Psoas muscle (tissue), 8 donors: ENCODE measurements around the gene SEC11A. TPM values are rescaled to one million over a fixed set of nuclear protein-coding genes. Genes with fewer than 3 reads are reported as not detected.
"Not testable (repeated sequence)": the region's sequence is repeated elsewhere in the genome, so short reads cannot be mapped to it uniquely, and the experiment has no call there.

Experiments used
- ATAC-seq, 4 donors: fragments of 200-7000 bp; cut with Tn5 transposase; one replicate each; pipeline ENCODE4 v1.9.1; 2020; ENCODE audit warnings: moderate library complexity in 3 of 4, mild to moderate bottlenecking in 2 of 4
- DNase-seq, 2 donors: peaks; one replicate each; pipeline ENCODE4 v3.0.0-alpha.2; 2020
- H3K27ac ChIP-seq: fragments of 200-600 bp; one replicate; pipeline ENCODE4 v1.8.0; 2022
- H3K27me3 ChIP-seq, 3 donors: fragments of 200-600 bp in 1 of 3; one replicate each; pipeline versions ENCODE4 v1.6.1 to v1.8.0; 2013 to 2022; ENCODE audit warnings: low read length in 2 of 3, mild to moderate bottlenecking in 2 of 3, moderate library complexity in 1 of 3; ENCODE audit not compliant: insufficient read depth in 3 of 3
- H3K36me3 ChIP-seq, 2 donors: fragments of 200-600 bp in 1 of 2; one replicate each; pipeline versions ENCODE4 v1.6.1 to v1.8.0; 2013 to 2022; ENCODE audit warnings: low read depth in 1 of 2, mild to moderate bottlenecking in 1 of 2, moderate library complexity in 1 of 2; ENCODE audit not compliant: insufficient read depth in 1 of 2
- H3K4me1 ChIP-seq: fragments of 200-600 bp; one replicate; pipeline ENCODE4 v1.8.0; 2022
- H3K4me3 ChIP-seq: fragments of 200-600 bp; one replicate; pipeline ENCODE4 v1.8.0; 2022; ENCODE audit warnings: mild to moderate bottlenecking
- H3K9me3 ChIP-seq: fragments of 200-600 bp; one replicate; pipeline ENCODE4 v1.8.0; 2022
- WGBS, 3 donors: extraction: QIAGEN DNeasy Blood & Tissue Kit; methylation state at CpG; one replicate each; pipeline versions ENCODE4 v1.1.6 to v1.1.7; 2013; 5-methylcytosine and 5-hydroxymethylcytosine counted together
- intact Hi-C, 2 donors: fragments of 100-400 bp; cut with DNase I; formaldehyde crosslinking; loops; one replicate each; pipeline versions ENCODE4 v1.11.0 to v1.14.2; 2022
- polyA plus RNA-seq, 3 donors: library from polyadenylated mRNA; stranded (reverse); fragments of 200-250 nt; gene quantifications; one replicate each; pipeline ENCODE4 v1.2.3, GENCODE V29; 2013
- total RNA-seq, 4 donors: library from RNA; stranded (reverse); fragmentation: NEBNext Ultra II Directional in 2 of 4; extraction: Animal tissue kit (Norgen Biotek cat#: 25700) in 2 of 4; gene quantifications; one replicate each; pipeline versions ENCODE4 v1.2.1 to v1.2.4, GENCODE V29; 2021 to 2023
- TF ChIP-seq, protein P1 (sequence below): fragments of 200-600 bp; IDR thresholded peaks from one replicate; pipeline ENCODE4 v1.8.0; 2022; ENCODE audit warnings: antibody characterized with exemption
- donor health status: healthy with polysubstance abuse.
- donor health status: DM: no; HTN: no; CAD: no; lungs with moderate emphysema.
- donor health status: Bipolar disorder and iron deficiency.
- donor health status: healthy.
- donor health status: DM: yes; HTN: yes; CAD: no.
- donor health status: DM: no; HTN: no; CAD: no.
- donor health status: DM: no; HTN: no; CAD: no.
- donor health status: DM: yes; HTN: yes; CAD: no.

Gene SEC11A
- total and polyA plus RNA-seq, 7 donors, result 80.7 to 237 (median 106) TPM

DNA sequence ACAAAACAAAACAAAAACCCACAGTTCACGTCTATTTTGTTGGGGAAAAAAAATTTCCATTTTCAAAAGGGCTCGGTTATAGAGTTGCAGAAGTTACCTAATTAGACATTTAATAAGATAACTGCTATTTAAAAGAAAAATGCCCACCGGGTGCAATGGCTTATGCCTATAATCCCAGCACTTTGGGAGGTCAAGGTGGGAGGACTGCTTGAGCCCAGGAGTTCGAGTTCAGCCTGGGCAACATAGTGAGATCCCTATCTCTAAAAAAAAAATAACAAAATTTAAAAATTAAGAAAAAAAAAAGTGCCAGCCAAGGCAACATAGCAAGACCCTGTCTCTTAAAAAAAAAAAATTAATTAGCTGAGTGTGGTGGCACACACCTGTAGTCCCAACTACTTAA lies 19.2 kb downstream of the SEC11A start:
- ATAC-seq, result no peak
- Histone ChIP-seq H3K4me3 (no peak overlapping the region), H3K27me3 (no peaks in the 10 kb centered on the region), H3K4me1 (peaks cover 20% of the 10 kb centered on the region), H3K27ac (no peak overlapping the region), H3K36me3 (no peaks in the 10 kb centered on the region), H3K9me3 (no peaks in the 10 kb centered on the region)
- 83 to 86% (median 85%) methylated on average over 4 of the region's 4 CpGs for WGBS, 3 donors
- DNase-seq, result no peak
- TF ChIP-seq, protein P1, sequence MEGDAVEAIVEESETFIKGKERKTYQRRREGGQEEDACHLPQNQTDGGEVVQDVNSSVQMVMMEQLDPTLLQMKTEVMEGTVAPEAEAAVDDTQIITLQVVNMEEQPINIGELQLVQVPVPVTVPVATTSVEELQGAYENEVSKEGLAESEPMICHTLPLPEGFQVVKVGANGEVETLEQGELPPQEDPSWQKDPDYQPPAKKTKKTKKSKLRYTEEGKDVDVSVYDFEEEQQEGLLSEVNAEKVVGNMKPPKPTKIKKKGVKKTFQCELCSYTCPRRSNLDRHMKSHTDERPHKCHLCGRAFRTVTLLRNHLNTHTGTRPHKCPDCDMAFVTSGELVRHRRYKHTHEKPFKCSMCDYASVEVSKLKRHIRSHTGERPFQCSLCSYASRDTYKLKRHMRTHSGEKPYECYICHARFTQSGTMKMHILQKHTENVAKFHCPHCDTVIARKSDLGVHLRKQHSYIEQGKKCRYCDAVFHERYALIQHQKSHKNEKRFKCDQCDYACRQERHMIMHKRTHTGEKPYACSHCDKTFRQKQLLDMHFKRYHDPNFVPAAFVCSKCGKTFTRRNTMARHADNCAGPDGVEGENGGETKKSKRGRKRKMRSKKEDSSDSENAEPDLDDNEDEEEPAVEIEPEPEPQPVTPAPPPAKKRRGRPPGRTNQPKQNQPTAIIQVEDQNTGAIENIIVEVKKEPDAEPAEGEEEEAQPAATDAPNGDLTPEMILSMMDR, result no peak
- intact Hi-C loops, result no loop called here

DNA sequence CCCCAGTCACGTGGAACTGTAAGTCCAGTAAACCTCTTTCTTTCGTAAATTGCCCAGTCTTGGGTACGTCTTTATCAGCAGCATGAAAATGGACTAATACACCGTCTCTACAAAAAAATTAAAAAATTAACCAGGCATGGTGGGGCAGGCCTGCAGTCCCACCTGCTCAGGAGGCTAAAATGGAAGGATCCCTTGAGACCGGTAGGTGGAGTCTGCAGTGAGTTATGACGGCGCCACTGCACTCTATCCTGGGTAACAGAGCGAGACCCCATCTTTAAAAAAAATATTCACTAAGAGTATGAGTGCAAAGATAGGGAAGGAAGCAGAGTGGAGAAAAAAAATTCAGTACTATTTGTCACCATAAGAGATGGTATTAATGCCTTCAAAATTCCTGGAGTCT lies 25.6 kb downstream of the SEC11A start:
- H3K9me3 ChIP-seq, result no peaks in the 10 kb centered on the region
- WGBS, 3 donors, result 93 to 95% (median 94%) methylated on average over 8 of the region's 8 CpGs
- no peaks in the 10 kb centered on the region for H3K27me3 ChIP-seq
- DNase-seq, result no peak
- H3K4me1 ChIP-seq, result peaks cover 4% of the 10 kb centered on the region
- TF ChIP-seq, protein P1, result no peak
- no peak overlapping the region for H3K4me3 ChIP-seq
- intact Hi-C loops, result no loop called here
- no peak for ATAC-seq
- peaks cover 0 to 60% of the 10 kb centered on the region in 2 donors for H3K36me3 ChIP-seq
- no peak overlapping the region for H3K27ac ChIP-seq

DNA sequence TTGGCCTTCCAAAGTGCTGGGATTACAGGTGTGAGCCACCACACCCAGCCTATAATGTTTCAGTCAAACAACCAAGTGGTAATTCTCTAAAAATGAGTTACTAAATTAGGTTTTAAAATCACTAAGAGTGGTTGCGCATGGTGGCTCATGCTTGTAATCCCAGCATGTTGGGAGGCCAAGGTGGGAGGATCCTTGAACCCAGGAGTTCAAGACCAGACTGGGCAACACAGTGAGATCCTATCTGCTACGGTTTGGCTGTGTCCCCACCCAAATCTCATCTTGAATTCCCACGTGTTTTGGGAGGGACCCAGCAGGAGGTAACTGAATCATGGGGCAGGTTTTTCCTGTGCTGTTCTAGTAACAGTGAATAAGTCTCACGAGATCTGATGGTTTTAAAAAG lies 26.1 kb downstream of the SEC11A start:
- 90 to 92% (median 90%) methylated on average over 4 of the region's 4 CpGs for WGBS, 3 donors

DNA sequence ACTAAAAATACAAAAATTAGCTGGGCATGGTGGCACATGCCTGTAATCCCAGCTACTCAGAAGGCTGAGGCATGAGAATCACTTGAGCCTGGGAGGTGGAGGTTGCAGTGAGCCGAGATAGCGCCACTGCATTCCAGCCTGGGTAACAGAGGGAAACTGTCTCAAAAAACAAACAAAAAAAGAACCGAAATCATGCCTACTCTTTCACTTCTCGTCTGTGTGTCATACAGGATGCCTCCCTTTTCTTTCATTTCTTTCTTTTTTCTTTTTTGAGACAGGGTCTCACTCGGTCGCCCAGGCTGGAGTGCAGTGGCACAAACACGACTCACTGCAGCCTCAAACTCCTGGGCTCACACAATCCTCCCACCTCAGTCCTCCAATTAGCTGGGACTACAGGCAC lies 29.5 kb downstream of the SEC11A start:
- 92 to 96% (median 94%) methylated on average over 7 of the region's 7 CpGs for WGBS, 3 donors
- peaks cover 4 to 91% of the 10 kb centered on the region in 2 donors for H3K36me3 ChIP-seq
- DNase-seq, H3K27me3 ChIP-seq, H3K27ac ChIP-seq, H3K4me3 ChIP-seq, H3K9me3 ChIP-seq, ATAC-seq, intact Hi-C loops, H3K4me1 ChIP-seq: not testable (repeated sequence)

More for the DNA sequence above, 26.1 kb downstream of the SEC11A start:
- intact Hi-C loops, result no loop called here
- H3K9me3 ChIP-seq, result no peaks in the 10 kb centered on the region
- DNase-seq, result no peak
- ATAC-seq, result no peak
- no peak overlapping the region for H3K4me3 ChIP-seq
- TF ChIP-seq, protein P1, result no peak
- H3K4me1 ChIP-seq, result peaks cover 4% of the 10 kb centered on the region
- H3K27ac ChIP-seq, result no peak overlapping the region
- H3K36me3 ChIP-seq, result peaks cover 0 to 65% of the 10 kb centered on the region in 2 donors
- no peaks in the 10 kb centered on the region for H3K27me3 ChIP-seq

- ATAC-seq (peak in 3 of 4 donors; percentile 66 to 80 (median 71)), DNase-seq (peak; percentile 70 to 79)
- no peaks in the 10 kb centered on the region for H3K4me1 ChIP-seq
- H3K4me3 ChIP-seq, result no peak overlapping the region
- WGBS, 3 donors, result 74 to 77% (median 74%) methylated on average over 5 of the region's 5 CpGs
- intact Hi-C loops, result no loop called here
- peaks cover 4 to 92% of the 10 kb centered on the region in 2 donors for H3K36me3 ChIP-seq
- TF ChIP-seq, protein P1, result no peak
- H3K9me3 ChIP-seq, result no peaks in the 10 kb centered on the region
- no peaks in the 10 kb centered on the region for H3K27me3 ChIP-seq
- H3K27ac ChIP-seq, result no peak overlapping the region
Measured at GRCh38 chr15:84685304-84685703, 30.6 kb downstream of the SEC11A start.
